WTC11 (cell line): ENCODE measurements around the gene CTTN. TPM values are rescaled to one million over a fixed set of nuclear protein-coding genes. Genes with fewer than 3 reads are reported as not detected.

ENCODE experiments used
- AFF4 ChIP-seq: sonication (generic); formaldehyde crosslinking; IDR thresholded peaks from 2 replicates; pipeline ENCODE4 v1.8.1; 2023; ENCODE audit warnings: mild to moderate bottlenecking, missing genetic modification reagents, borderline replicate concordance
- AR ChIP-seq: fragments of 250-450 bp; sonication (Bioruptor Pico); IDR thresholded peaks from 2 replicates; pipeline ENCODE4 v1.9.0; 2021; ENCODE audit warnings: mild to moderate bottlenecking
- ATF6 ChIP-seq: sonication (generic); formaldehyde crosslinking; IDR thresholded peaks from 2 replicates; pipeline ENCODE4 v1.8.1; 2023; ENCODE audit warnings: mild to moderate bottlenecking, missing genetic modification reagents
- CDX4 ChIP-seq: fragments of 250-450 bp; sonication (Bioruptor Pico); IDR thresholded peaks from 2 replicates; pipeline ENCODE4 v1.9.0; 2021; ENCODE audit warnings: moderate library complexity, mild to moderate bottlenecking, inconsistent platforms, borderline replicate concordance
- E2F5 ChIP-seq: sonication (generic); formaldehyde crosslinking; IDR thresholded peaks from 2 replicates; pipeline ENCODE4 v1.8.1; 2022; ENCODE audit warnings: mild to moderate bottlenecking, moderate library complexity, missing genetic modification reagents
- ERG ChIP-seq: fragments of 250-450 bp; sonication (Bioruptor Pico); IDR thresholded peaks from 2 replicates; pipeline ENCODE4 v1.8.0; 2021; ENCODE audit warnings: mild to moderate bottlenecking
- ETV6 ChIP-seq: sonication (generic); formaldehyde crosslinking; IDR thresholded peaks from 2 replicates; pipeline ENCODE4 v1.8.1; 2022; ENCODE audit warnings: mild to moderate bottlenecking, missing genetic modification reagents
- FOXJ3 ChIP-seq: sonication (generic); formaldehyde crosslinking; IDR thresholded peaks from 2 replicates; pipeline ENCODE4 v1.9.0; 2021; ENCODE audit warnings: missing genetic modification reagents, mild to moderate bottlenecking, borderline replicate concordance
- GABPB1 ChIP-seq: sonication (generic); formaldehyde crosslinking; IDR thresholded peaks from 2 replicates; pipeline ENCODE4 v1.8.1; 2023; ENCODE audit warnings: mild to moderate bottlenecking, missing genetic modification reagents
- JAZF1 ChIP-seq: fragments of 250-450 bp; sonication (Bioruptor Pico); IDR thresholded peaks from 2 replicates; pipeline ENCODE4 v1.9.0; 2021; ENCODE audit warnings: moderate library complexity, mild to moderate bottlenecking, inconsistent platforms
- NFYB ChIP-seq: sonication (generic); formaldehyde crosslinking; conservative IDR thresholded peaks from 2 replicates; pipeline ENCODE4 v1.8.0; 2022; ENCODE audit warnings: low read depth, missing genetic modification reagents
- PRRX2 ChIP-seq: fragments of 250-450 bp; sonication (Bioruptor Pico); IDR thresholded peaks from 2 replicates; pipeline ENCODE4 v1.8.0; 2021; ENCODE audit warnings: mild to moderate bottlenecking
- SMAD3 ChIP-seq: sonication (generic); formaldehyde crosslinking; IDR thresholded peaks from 2 replicates; pipeline ENCODE4 v1.8.0; 2022; ENCODE audit warnings: missing genetic modification reagents, mild to moderate bottlenecking, borderline replicate concordance
- SP1 ChIP-seq: sonication (generic); formaldehyde crosslinking; conservative IDR thresholded peaks from 2 replicates; pipeline ENCODE4 v1.8.1; 2022; ENCODE audit warnings: missing genetic modification reagents
- STAT6 ChIP-seq: sonication (generic); formaldehyde crosslinking; conservative IDR thresholded peaks from 2 replicates; pipeline ENCODE4 v1.8.1; 2023; ENCODE audit warnings: mild to moderate bottlenecking, low read depth, missing genetic modification reagents, moderate library complexity
- TCF7 ChIP-seq: sonication (generic); formaldehyde crosslinking; IDR thresholded peaks from 2 replicates; pipeline ENCODE4 v1.8.0; 2022; ENCODE audit warnings: mild to moderate bottlenecking, low read depth, missing genetic modification reagents, moderate library complexity
- USF2 ChIP-seq: sonication (generic); formaldehyde crosslinking; IDR thresholded peaks from 2 replicates; pipeline ENCODE4 v1.8.1; 2023; ENCODE audit warnings: mild to moderate bottlenecking, missing genetic modification reagents, moderate library complexity
- ZBTB21 ChIP-seq: sonication (generic); formaldehyde crosslinking; IDR thresholded peaks from 2 replicates; pipeline ENCODE4 v1.8.1; 2023; ENCODE audit warnings: mild to moderate bottlenecking, missing genetic modification reagents, borderline replicate concordance
- ZNF138 ChIP-seq: sonication (generic); formaldehyde crosslinking; conservative IDR thresholded peaks from 2 replicates; pipeline ENCODE4 v1.8.1; 2022; ENCODE audit warnings: mild to moderate bottlenecking, moderate library complexity, missing genetic modification reagents
- ZNF232 ChIP-seq: sonication (generic); formaldehyde crosslinking; IDR thresholded peaks from 2 replicates; pipeline ENCODE4 v1.8.0; 2022; ENCODE audit warnings: mild to moderate bottlenecking, missing genetic modification reagents
- ZNF396 ChIP-seq: fragments of 250-450 bp; sonication (Bioruptor Pico); IDR thresholded peaks from 2 replicates; pipeline ENCODE4 v1.8.0; 2021; ENCODE audit warnings: mild to moderate bottlenecking, moderate library complexity, borderline replicate concordance
- ZNF416 ChIP-seq: fragments of 250-450 bp; sonication (Bioruptor Pico); IDR thresholded peaks from 2 replicates; pipeline ENCODE4 v1.9.0; 2021; ENCODE audit warnings: mild to moderate bottlenecking, inconsistent platforms
- ZNF423 ChIP-seq: fragments of 250-450 bp; sonication (Bioruptor Pico); IDR thresholded peaks from 2 replicates; pipeline ENCODE4 v2.1.2; 2022; ENCODE audit warnings: mild to moderate bottlenecking, moderate library complexity
- total RNA-seq: library from RNA; stranded (reverse); gene quantifications from 3 replicates; pipeline ENCODE4 v1.2.3, GENCODE V29; 2021

The CTTN gene
- total RNA-seq, 1 experiment from 2014 or later = 281 TPM

GRCh38 chr11:70397983-70398833 lies at the start of gene CTTN (continued):
- TF ChIP-seq ATF6 (CRISPR knock-in tag) = no peak; the same call in 1 of the 2 replicates
- TF ChIP-seq E2F5 (CRISPR knock-in tag) = peak; percentile 43; the same call in 1 of the 2 replicates
- TF ChIP-seq AR (CRISPR knock-in tag) = no peak
- TF ChIP-seq GABPB1 (CRISPR knock-in tag) = peak; percentile 46; the same call in 1 of the 2 replicates
- TF ChIP-seq TCF7 = no peak
- 0 out of 2 replicates have a peak, but pooled peaks have one; percentile 65 for TF ChIP-seq ZNF232 (CRISPR knock-in tag)
- no peak for TF ChIP-seq PRRX2
- TF ChIP-seq NFYB (CRISPR knock-in tag) = no peak
- no peak for TF ChIP-seq ZNF396 (CRISPR knock-in tag)
- no peak for TF ChIP-seq ZNF138
- TF ChIP-seq USF2 (CRISPR knock-in tag) = no peak
- peak; percentile 72; the same call in 1 of the 2 replicates for TF ChIP-seq SMAD3 (CRISPR knock-in tag)
- no peak for TF ChIP-seq JAZF1 (CRISPR knock-in tag)
- no peak for TF ChIP-seq STAT6
- no peak for TF ChIP-seq CDX4 (CRISPR knock-in tag)
- no peak for TF ChIP-seq ZBTB21
- no peak for TF ChIP-seq FOXJ3 (CRISPR knock-in tag)
- peak; percentile 81 for TF ChIP-seq SP1
- TF ChIP-seq AFF4 (CRISPR knock-in tag) = no peak
- TF ChIP-seq ETV6 (CRISPR knock-in tag) = peak; percentile 85
- no peak for TF ChIP-seq ZNF423 (CRISPR knock-in tag)
- TF ChIP-seq ERG (CRISPR knock-in tag) = no peak
- TF ChIP-seq ZNF416 (CRISPR knock-in tag) = no peak
